GM23338 (cell line): Measurements from ENCODE around the gene ERGIC3.

Experiments used
- CTCF ChIP-seq, 2 experiments: fragments of 200-600 bp in 1 of 2; sonication (generic) in 1 of 2; conservative IDR thresholded peaks; 2 replicates each; pipeline versions ENCODE4 v1.5.1 to v1.6.1; 2016 to 2017; ENCODE audit warnings: antibody characterized with exemption in 2 of 2, low read depth in 2 of 2, mild to moderate bottlenecking in 2 of 2, moderate library complexity in 1 of 2
- ETS1 ChIP-seq: IDR thresholded peaks from 2 replicates; pipeline ENCODE4 v1.6.1; 2016; ENCODE audit warnings: antibody characterized with exemption
- EZH2 ChIP-seq: fragments of 200-600 bp; sonication (generic); IDR thresholded peaks from one replicate; pipeline ENCODE4 v1.8.0; 2017; ENCODE audit warnings: antibody characterized with exemption, mild to moderate bottlenecking, low read depth; ENCODE audit not compliant: unreplicated experiment
- EZH2phosphoT487 ChIP-seq: fragments of 200-600 bp; sonication (generic); IDR thresholded peaks from one replicate; pipeline ENCODE4 v1.8.1; 2018; ENCODE audit warnings: antibody characterized with exemption; ENCODE audit not compliant: unreplicated experiment
- JUNB ChIP-seq: IDR thresholded peaks from one replicate; pipeline ENCODE4 v1.6.1; 2016; ENCODE audit warnings: antibody characterized with exemption; ENCODE audit not compliant: unreplicated experiment
- POLR2AphosphoS5 ChIP-seq: IDR thresholded peaks from 2 replicates; pipeline ENCODE4 v1.6.1; 2016; ENCODE audit warnings: antibody characterized with exemption, low read depth
- TF ChIP-seq, protein P1 (sequence below): IDR thresholded peaks from one replicate; pipeline ENCODE4 v1.6.1; 2018; ENCODE audit warnings: antibody characterized with exemption; ENCODE audit not compliant: unreplicated experiment

- no peak for TF ChIP-seq CTCF (conservative IDR thresholded peaks at IDR 0.05; ENCODE audit: low read depth in 2 of 2)
- no peak for TF ChIP-seq JUNB
- TF ChIP-seq POLR2AphosphoS5, result no peak
- TF ChIP-seq EZH2, result no peak
- TF ChIP-seq ETS1, result no peak
- TF ChIP-seq, protein P1, sequence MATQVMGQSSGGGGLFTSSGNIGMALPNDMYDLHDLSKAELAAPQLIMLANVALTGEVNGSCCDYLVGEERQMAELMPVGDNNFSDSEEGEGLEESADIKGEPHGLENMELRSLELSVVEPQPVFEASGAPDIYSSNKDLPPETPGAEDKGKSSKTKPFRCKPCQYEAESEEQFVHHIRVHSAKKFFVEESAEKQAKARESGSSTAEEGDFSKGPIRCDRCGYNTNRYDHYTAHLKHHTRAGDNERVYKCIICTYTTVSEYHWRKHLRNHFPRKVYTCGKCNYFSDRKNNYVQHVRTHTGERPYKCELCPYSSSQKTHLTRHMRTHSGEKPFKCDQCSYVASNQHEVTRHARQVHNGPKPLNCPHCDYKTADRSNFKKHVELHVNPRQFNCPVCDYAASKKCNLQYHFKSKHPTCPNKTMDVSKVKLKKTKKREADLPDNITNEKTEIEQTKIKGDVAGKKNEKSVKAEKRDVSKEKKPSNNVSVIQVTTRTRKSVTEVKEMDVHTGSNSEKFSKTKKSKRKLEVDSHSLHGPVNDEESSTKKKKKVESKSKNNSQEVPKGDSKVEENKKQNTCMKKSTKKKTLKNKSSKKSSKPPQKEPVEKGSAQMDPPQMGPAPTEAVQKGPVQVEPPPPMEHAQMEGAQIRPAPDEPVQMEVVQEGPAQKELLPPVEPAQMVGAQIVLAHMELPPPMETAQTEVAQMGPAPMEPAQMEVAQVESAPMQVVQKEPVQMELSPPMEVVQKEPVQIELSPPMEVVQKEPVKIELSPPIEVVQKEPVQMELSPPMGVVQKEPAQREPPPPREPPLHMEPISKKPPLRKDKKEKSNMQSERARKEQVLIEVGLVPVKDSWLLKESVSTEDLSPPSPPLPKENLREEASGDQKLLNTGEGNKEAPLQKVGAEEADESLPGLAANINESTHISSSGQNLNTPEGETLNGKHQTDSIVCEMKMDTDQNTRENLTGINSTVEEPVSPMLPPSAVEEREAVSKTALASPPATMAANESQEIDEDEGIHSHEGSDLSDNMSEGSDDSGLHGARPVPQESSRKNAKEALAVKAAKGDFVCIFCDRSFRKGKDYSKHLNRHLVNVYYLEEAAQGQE, result no peak
- no peak for TF ChIP-seq EZH2phosphoT487
Observed at GRCh38 chr20:35515949-35516645, 25.8 kb upstream of the ERGIC3 start.
